OCI-LY7 (cell line): ENCODE data around the gene LRRN2. TPM values are rescaled to one million over a fixed set of nuclear protein-coding genes. Genes with fewer than 3 reads are reported as not detected.

ENCODE experiments used
- BruUV-seq: library from RNA; stranded (reverse); fragments of 400-500 nt; replicated peaks from 2 replicates; lab custom pipeline; 2021; lab: Mats Ljungman, UMichigan
- CTCF ChIA-PET: fragments of 300-600 bp; sonication (Branson Sonifier 250); formaldehyde crosslinking; loops from one replicate; lab custom pipeline; 2022; ENCODE audit warnings: antibody characterized with exemption; ENCODE audit not compliant: unreplicated experiment; lab: Charles Lee
- POLR2A ChIA-PET: fragments of 300-600 bp; sonication (Branson Sonifier 250); formaldehyde crosslinking; loops from one replicate; lab custom pipeline; 2022; ENCODE audit warnings: antibody characterized with exemption; lab: Charles Lee
- DNase-seq: peaks from one replicate; pipeline ENCODE4 v3.0.0-alpha.2; 2015; ENCODE audit warnings: low spot score
- H2AFZ ChIP-seq: fragments of 200-600 bp; sonication (generic), shearing (Covaris generic); 2 replicates; pipeline ENCODE4 v1.6.1; 2014; ENCODE audit warnings: mild to moderate bottlenecking, antibody characterized with exemption, low read length, moderate library complexity
- H3K27ac ChIP-seq: fragments of 200-600 bp; sonication (generic); 2 replicates; pipeline ENCODE4 v1.5.1; 2014; ENCODE audit warnings: mixed run types, low read depth, mild to moderate bottlenecking, moderate library complexity, low read length, inconsistent platforms; ENCODE audit not compliant: poor library complexity, severe bottlenecking
- H3K36me3 ChIP-seq: fragments of 200-600 bp; sonication (generic); 2 replicates; pipeline ENCODE4 v1.6.1; 2014; ENCODE audit warnings: mild to moderate bottlenecking, antibody characterized with exemption, low read length, moderate library complexity, mixed read lengths; ENCODE audit not compliant: insufficient read depth
- H3K4me1 ChIP-seq: fragments of 200-600 bp; sonication (generic); 2 replicates; pipeline ENCODE4 v1.5.1; 2014; ENCODE audit warnings: mild to moderate bottlenecking, low read length; ENCODE audit not compliant: insufficient read depth, poor library complexity, severe bottlenecking
- H3K4me2 ChIP-seq: fragments of 200-600 bp; sonication (generic); 2 replicates; pipeline ENCODE4 v1.6.1; 2014; ENCODE audit warnings: mild to moderate bottlenecking, low read length
- H3K4me3 ChIP-seq: fragments of 200-600 bp; sonication (generic); 2 replicates; pipeline ENCODE4 v1.5.1; 2014; ENCODE audit warnings: mild to moderate bottlenecking, low read depth, low read length; ENCODE audit not compliant: poor library complexity, severe bottlenecking
- H3K79me2 ChIP-seq: fragments of 200-600 bp; sonication (generic); 2 replicates; pipeline ENCODE4 v1.6.1; 2016; ENCODE audit warnings: low read depth, mild to moderate bottlenecking, low read length, moderate library complexity, mixed read lengths; ENCODE audit not compliant: insufficient read depth
- H3K9me2 ChIP-seq: fragments of 200-600 bp; sonication (generic); 2 replicates; pipeline ENCODE4 v1.6.1; 2016; ENCODE audit warnings: mild to moderate bottlenecking, low read length, mixed read lengths; ENCODE audit not compliant: insufficient read depth
- H3K9me3 ChIP-seq: fragments of 200-600 bp; sonication (generic); 2 replicates; pipeline ENCODE4 v1.6.1; 2014; ENCODE audit warnings: mild to moderate bottlenecking, mixed run types, low read length, mixed read lengths
- H4K20me1 ChIP-seq: fragments of 200-600 bp; sonication (generic); 2 replicates; pipeline ENCODE4 v1.6.1; 2014; ENCODE audit warnings: mild to moderate bottlenecking, antibody characterized with exemption, low read length, moderate library complexity, mixed read lengths; ENCODE audit not compliant: insufficient read depth
- EZH2phosphoT487 ChIP-seq: fragments of 200-600 bp; sonication (generic); IDR thresholded peaks from 2 replicates; pipeline ENCODE4 v1.6.1; 2018; ENCODE audit warnings: low read depth, borderline replicate concordance, mild to moderate bottlenecking, mixed run types, antibody characterized with exemption, low read length, moderate library complexity, mixed read lengths
- intact Hi-C: fragments of 100-400 bp; cut with micrococcal nuclease; formaldehyde crosslinking; loops from one replicate; pipeline ENCODE4 v1.10.0; 2022; ENCODE audit not compliant: unreplicated experiment
- total RNA-seq, 2 experiments: library from RNA; depleted of rRNA in 1 of 2; stranded (reverse); fragments of >200 nt in 1 of 2; shearing (Covaris generic) in 1 of 2; gene quantifications; 2 replicates each; pipeline ENCODE4 v1.2.3, GENCODE V29; 2014 to 2022
- TF ChIP-seq, protein P1 (sequence below): fragments of 200-600 bp; sonication (generic); conservative IDR thresholded peaks from 2 replicates; pipeline ENCODE4 v1.5.1; 2014; ENCODE audit warnings: mild to moderate bottlenecking, antibody characterized with exemption, low read length, moderate library complexity, mixed read lengths

Gene LRRN2
- total RNA-seq, 2 experiments from 2014 or later: not detected

DNA sequence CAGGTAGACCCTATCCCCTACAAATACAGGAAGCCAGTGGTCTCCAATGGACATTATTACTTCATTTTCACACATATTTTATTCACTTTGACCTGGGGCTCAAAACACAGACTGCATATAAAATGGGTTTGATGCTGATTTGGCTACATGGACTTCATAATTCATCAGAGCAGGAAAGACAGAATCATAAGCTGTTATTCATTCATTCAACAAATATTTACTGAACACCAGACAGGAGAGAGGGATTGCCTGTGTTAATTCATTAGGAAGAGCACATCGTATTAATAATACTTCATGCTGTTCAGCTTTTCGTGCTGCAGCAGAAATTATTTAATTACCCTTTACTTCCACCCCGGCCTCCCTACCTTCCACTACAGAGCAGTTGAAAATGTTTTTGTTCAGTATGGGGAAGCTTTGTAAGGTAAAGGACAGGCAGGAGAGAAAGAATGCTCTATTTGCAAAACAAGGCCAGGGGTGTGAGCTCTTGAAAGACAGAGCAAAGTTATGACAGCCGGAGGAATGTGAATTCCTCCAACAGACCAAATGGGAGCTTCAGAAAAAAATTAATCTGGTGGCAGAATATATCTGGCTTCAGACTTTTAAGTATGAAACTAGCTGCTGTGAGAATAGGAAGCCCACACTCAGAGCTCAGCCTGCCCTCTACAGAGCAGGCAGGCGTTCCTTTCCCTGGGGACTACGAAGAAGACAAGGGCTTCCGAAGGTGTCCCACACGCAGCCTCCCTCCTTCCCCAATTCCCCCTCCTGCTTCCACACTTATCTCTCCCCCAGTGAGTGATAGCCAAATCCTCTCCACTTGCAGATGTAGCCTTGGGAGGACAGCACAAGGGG is 111.3 kb downstream of the LRRN2 start:
- DNase-seq: no peak
- H3K4me3 ChIP-seq: no peak overlapping the region
- H3K36me3 ChIP-seq: peaks cover 9% of the 10 kb centered on the region; the same call in 1 of the 2 replicates
- TF ChIP-seq, protein P1, sequence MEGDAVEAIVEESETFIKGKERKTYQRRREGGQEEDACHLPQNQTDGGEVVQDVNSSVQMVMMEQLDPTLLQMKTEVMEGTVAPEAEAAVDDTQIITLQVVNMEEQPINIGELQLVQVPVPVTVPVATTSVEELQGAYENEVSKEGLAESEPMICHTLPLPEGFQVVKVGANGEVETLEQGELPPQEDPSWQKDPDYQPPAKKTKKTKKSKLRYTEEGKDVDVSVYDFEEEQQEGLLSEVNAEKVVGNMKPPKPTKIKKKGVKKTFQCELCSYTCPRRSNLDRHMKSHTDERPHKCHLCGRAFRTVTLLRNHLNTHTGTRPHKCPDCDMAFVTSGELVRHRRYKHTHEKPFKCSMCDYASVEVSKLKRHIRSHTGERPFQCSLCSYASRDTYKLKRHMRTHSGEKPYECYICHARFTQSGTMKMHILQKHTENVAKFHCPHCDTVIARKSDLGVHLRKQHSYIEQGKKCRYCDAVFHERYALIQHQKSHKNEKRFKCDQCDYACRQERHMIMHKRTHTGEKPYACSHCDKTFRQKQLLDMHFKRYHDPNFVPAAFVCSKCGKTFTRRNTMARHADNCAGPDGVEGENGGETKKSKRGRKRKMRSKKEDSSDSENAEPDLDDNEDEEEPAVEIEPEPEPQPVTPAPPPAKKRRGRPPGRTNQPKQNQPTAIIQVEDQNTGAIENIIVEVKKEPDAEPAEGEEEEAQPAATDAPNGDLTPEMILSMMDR: no peak
- no peak for TF ChIP-seq EZH2phosphoT487
- no peak overlapping the region for H3K27ac ChIP-seq
- H3K9me3 ChIP-seq: no peaks in the 10 kb centered on the region
- no peaks in the 10 kb centered on the region for H3K9me2 ChIP-seq
- ChIA-PET POLR2A (interaction anchor here (0.7 to 1.4 kb wide), 3 partner anchors 9 to 218 kb away, joined by 3 to 4 read pairs (median 3); no protein-coding TSS in a partner anchor), CTCF (interaction anchor here (1.0 kb wide), 1 partner anchor 233 kb away, joined by 3 read pairs; no protein-coding TSS in a partner anchor)
- H3K4me1 ChIP-seq: peaks cover 16% of the 10 kb centered on the region
- no peaks in the 10 kb centered on the region for H3K79me2 ChIP-seq
- no peaks in the 10 kb centered on the region for H4K20me1 ChIP-seq
- no peak overlapping the region for H2AFZ ChIP-seq
- BruUV-seq: no TSS peak
- no peak overlapping the region for H3K4me2 ChIP-seq
- intact Hi-C loops: no loop called here

DNA sequence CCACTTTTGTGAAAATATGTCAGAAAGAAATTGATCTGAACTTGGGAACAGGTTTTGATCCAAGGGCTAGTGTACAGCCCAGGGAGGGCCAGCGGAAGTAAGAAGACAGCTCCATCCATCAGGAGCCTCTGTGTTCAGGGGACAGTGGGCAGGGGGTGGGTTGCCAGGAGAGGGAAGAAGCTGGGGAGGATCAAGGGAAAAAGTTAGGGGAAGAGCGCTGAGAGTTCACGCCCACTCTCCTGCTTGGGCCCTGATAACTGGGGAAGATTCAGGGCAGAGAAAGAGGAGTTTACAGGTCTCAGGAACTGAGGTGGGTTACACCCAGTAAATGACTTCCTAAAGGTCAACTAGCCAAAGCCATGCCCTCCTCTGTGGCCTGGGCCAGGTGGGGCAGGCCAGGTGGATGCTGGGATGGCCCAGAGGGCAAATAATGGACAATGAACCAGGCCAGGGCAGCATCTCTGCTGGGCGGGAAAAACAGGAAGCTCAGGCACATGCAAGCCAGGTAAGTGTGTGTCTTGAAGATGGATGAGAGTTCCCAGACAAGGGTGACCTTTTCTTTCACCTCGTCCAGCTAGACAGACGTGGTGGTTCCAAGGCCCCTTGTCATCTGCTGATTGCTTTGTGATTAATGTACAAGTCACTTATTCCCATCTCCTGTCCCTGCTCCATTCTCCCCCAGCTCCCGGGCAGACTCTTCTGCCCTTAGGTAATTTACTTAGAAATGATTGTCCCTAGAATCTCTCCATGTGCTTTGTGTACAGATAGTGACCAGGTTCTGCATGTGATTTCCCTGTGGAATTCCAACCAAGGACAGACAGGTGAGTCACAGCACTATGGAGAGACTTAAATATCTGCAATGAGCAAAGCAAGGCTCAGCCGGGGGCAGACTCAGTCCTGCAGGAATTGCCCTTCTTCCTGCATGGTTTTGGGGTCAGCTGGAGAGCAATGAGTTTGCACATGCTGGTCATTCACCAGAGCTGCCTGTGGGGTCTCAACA is 112.3 kb downstream of the LRRN2 start:
- Histone ChIP-seq H3K36me3 (peaks cover 15% of the 10 kb centered on the region), H3K4me2 (no peak overlapping the region), H3K9me2 (no peaks in the 10 kb centered on the region), H3K4me1 (peaks cover 6% of the 10 kb centered on the region), H3K4me3 (no peak overlapping the region), H4K20me1 (no peaks in the 10 kb centered on the region), H2AFZ (no peak overlapping the region), H3K9me3 (no peaks in the 10 kb centered on the region), H3K27ac (no peak overlapping the region), H3K79me2 (no peaks in the 10 kb centered on the region)
- no peak for TF ChIP-seq EZH2phosphoT487
- TF ChIP-seq, protein P1: no peak
- intact Hi-C loops: no loop called here
- ChIA-PET CTCF (interaction anchor here (0.6 kb wide), 1 partner anchor 315 kb away, joined by 3 read pairs; no protein-coding TSS in a partner anchor), POLR2A (interaction anchor here (0.6 to 1.4 kb wide), 3 partner anchors 8 to 186 kb away, joined by 3 to 6 read pairs (median 3); no protein-coding TSS in a partner anchor)
- DNase-seq: no peak
- BruUV-seq: no TSS peak
